ENCODE data around the gene RTN3.
"Not testable (repeated sequence)": the region's sequence is repeated elsewhere in the genome, so short reads cannot be mapped to it uniquely, and the experiment has no call there.

RTN3 gene

GRCh38 chr11:63769042-63769713, 87.9 kb downstream of the RTN3 start:
- DNase-seq, result no peak

DNA sequence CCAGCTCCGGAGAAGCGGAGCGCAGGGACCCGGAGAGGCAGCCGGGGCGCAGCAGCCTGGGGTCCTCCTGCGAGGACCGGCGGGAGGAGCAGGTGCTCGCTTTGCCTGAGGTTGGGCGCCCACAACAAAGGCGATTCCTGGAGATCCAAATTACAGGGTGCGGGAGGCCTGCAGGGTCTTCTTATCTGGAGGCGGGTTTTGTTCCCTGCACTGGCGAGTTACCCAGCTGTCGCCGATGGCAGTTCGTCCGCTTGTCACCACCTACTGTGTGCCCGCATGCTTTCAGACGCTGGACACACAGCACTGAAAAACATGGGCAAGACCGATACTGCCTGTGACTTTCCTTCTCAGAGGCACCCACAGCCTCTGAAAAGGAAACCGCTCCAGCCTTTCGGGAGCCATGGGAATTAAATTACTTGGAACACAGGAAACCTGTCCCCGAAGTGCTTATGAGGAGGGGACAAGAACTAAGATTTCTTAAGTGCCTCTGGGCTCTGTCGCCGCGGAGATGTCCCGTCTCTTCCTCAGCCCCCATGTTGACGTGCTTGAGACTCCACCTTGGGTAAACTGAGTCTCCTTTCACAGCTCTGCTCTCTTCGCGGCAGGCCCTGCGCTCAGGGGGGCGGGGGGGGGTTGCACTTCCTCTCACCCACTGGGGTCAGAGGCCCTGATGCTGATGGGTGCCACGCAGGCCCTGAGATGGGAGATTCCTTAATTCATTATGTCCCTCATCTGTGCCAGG, 88.6 kb downstream of the RTN3 start:
- no peak for DNase-seq

GRCh38 chr11:63770763-63771162, 89.5 kb downstream of the RTN3 start:
- no peak for DNase-seq

- DNase-seq, result not testable (repeated sequence)
These were observed 90.5 kb downstream of the RTN3 start for GRCh38 chr11:63771741-63772318.

GRCh38 chr11:63775191-63775590, 93.9 kb downstream of the RTN3 start:
- no peak for DNase-seq

GRCh38 chr11:63779039-63779438, 97.7 kb downstream of the RTN3 start:
- DNase-seq, result no peak

GRCh38 chr11:63782749-63783148, 101.4 kb downstream of the RTN3 start:
- no peak for DNase-seq

GRCh38 chr11:63783925-63784592, 102.8 kb downstream of the RTN3 start:
- no peak for DNase-seq

DNA sequence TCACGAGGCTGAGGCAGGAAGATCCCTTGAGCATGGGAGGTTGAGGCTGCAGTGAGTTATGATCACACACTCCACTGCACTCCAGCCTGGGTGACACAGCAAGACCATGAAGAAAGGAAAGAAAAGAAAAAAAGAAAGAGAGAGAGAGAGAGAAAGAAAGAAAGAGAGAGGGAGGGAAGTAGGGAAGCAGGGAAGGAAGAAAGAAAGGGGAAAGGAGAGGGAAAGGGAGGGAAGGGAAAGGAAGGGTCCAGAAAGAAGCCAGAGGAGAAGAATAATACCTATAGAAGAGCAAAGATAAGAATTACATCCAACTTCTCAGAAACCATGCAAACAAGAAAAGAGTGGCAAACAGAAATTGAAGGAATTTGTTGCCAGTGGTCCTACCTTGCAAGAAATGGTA, 104.5 kb downstream of the RTN3 start:
- DNase-seq, result no peak

GRCh38 chr11:63791495-63792167, 110.3 kb downstream of the RTN3 start:
- no peak for DNase-seq

DNA sequence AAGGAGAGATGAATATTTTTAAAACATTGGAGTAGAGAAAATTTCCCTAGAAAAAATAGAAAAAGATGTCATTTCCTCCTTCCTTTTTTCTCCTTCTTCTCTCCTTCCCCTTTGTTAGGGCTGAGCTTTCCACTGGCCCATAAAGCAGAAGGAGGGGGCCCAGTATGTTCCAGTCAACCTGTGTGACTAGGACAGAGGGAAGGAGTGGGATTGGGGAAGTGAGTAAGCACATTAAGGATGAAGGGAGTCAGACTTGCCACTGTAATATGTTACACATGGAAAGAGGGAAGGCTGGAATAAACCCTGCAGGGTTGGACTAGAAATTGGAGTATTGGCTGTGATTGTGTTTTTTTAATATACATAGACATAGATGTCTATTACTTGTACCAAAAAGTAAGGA, 111.9 kb downstream of the RTN3 start:
- DNase-seq, result no peak

DNA sequence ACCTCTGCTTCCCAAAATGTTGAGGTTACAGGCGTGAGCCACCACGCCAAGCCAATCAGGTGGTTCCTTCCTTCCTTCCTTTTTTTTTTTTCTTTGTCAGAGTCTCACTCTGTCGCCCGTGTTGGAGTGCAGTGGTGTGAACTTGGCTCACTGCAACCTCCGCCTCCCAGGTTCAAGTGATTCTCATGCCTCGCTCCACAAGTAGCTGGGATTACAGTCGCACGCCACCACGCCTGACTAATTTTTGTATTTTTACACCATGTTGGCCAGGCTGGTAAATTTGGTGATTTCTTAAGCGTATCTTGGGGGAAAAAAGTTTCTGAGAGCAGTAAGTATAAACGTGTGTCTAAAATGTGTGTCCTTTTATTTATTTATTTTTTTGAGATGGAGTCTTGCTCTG, 113.8 kb downstream of the RTN3 start:
- DNase-seq, result no peak

DNA sequence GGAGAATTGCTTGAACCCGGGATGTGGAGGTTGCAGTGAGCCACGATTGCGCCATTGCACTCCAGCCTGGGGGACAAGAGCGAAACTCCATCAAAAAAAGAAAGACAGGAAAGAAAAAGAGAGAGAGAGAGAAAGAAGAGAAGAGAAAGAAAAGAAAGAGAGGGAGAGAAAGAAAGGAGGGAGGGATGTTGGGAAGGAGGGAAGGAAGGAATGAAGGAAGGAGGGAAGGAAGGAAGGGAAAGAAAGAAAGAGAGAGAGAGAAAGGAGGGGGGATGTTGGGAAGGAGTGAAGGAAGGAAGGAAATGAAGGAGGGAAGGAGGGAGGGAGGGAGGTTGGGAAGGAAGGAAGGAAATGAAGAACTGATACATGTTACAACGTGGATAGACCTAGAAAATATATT, 119.6 kb downstream of the RTN3 start:
- DNase-seq, result no peak

DNA sequence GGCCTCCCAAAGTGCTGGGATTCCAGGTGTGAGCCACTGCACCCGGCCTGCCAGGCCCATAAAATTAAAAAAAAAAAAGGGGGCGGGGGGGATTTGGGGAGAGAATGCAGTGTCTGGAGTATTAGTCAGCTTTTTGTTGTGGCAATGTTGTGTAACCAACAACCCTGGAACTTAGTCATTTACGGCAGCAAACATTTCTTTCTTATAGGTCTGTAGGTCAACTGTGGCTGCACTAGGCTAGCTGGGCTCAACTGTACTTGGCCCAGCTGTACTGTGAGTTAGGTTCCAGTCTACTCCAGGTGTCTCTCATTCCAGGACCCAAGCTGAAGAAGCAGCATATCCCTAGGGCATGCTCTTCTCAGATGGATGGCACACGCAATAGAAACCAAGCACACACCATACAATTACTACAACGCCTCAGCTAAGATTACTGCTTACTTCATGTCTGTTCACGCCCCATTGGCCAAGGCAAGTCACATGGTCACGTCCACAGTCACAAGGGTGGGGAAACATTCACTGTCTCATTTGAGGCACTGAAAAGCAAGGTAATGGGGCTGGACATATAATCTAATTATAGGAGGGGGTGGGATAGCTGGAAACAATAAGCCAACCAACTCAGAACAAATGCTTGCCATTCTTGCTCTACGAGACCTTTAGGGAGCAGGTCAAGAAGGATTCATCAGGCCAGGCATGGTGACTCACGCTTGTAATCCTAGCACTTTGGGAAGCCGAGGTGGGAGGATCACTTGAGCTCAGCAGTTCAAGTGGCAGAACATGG, 121.5 kb downstream of the RTN3 start:
- no peak for DNase-seq

GRCh38 chr11:63804259-63804658, 123.0 kb downstream of the RTN3 start:
- no peak for DNase-seq

- DNase-seq, result no peak
These were observed 124.6 kb downstream of the RTN3 start for GRCh38 chr11:63805844-63806415.

Measured in GOT3 (cell line).